SIG-M5 (cell line): ENCODE data around the gene ZNF22.

Experiments
- DNase-seq: peaks from one replicate; lab custom pipeline; 2025; lab: John Stamatoyannopoulos, UW

Gene ZNF22

GRCh38 chr10:45015590-45015989, 14.9 kb downstream of the ZNF22 start:
- DNase-seq, result no peak

GRCh38 chr10:45023426-45023825, 22.7 kb downstream of the ZNF22 start:
- DNase-seq, result no peak

- no peak for DNase-seq
Measured at GRCh38 chr10:45034301-45034700, 33.6 kb downstream of the ZNF22 start.

- no peak for DNase-seq
Measured at GRCh38 chr10:45035673-45036072, 35.0 kb downstream of the ZNF22 start.

GRCh38 chr10:45040921-45041542, 40.3 kb downstream of the ZNF22 start:
- DNase-seq, result no peak

- no peak for DNase-seq
Measured at GRCh38 chr10:45044290-45044689, 43.6 kb downstream of the ZNF22 start.

- no peak for DNase-seq
Measured at GRCh38 chr10:45050551-45051235, 50.0 kb downstream of the ZNF22 start.

GRCh38 chr10:45052700-45053099, 52.0 kb downstream of the ZNF22 start:
- DNase-seq, result no peak

- no peak for DNase-seq
Measured at GRCh38 chr10:45053569-45054100, 52.9 kb downstream of the ZNF22 start.
